Stimulated activated CD4-positive, alpha-beta T cell treated with anti-CD3 and anti-CD28 coated beads, Interleukin-1b, Interleukin-23, amount 100 ng/mL, for 4 hours (primary cell): Measurements from ENCODE around the gene STRA8.
A peak's percentile ranks its signal among the peaks of the same experiment; 100 is the strongest.

Source experiments
- DNase-seq, 2 donors: peaks; one replicate each; pipeline ENCODE4 v3.0.0-alpha.2; 2020; ENCODE audit warnings: low read depth in 2 of 2

The STRA8 gene

DNA sequence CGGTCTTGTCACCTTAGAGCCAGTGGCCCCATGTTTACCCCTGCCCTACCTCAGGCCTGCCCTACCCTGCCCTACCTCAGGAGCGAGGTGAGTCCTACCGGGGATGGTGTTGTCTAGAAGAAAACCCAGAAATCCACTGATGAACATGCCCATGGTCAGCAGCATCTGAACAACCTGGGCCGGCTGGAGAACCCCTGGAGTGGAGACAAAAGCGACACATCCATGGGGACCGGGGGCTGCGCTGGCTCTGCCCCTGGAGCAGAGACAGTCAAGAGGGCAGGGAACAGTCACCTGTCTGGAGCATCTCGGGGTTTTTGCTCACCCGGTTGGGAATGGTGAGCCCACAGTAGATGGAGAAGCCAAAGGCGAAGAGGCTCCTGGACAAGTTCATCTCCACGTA is 36.3 kb downstream of the STRA8 start:
- no peak for DNase-seq

DNA sequence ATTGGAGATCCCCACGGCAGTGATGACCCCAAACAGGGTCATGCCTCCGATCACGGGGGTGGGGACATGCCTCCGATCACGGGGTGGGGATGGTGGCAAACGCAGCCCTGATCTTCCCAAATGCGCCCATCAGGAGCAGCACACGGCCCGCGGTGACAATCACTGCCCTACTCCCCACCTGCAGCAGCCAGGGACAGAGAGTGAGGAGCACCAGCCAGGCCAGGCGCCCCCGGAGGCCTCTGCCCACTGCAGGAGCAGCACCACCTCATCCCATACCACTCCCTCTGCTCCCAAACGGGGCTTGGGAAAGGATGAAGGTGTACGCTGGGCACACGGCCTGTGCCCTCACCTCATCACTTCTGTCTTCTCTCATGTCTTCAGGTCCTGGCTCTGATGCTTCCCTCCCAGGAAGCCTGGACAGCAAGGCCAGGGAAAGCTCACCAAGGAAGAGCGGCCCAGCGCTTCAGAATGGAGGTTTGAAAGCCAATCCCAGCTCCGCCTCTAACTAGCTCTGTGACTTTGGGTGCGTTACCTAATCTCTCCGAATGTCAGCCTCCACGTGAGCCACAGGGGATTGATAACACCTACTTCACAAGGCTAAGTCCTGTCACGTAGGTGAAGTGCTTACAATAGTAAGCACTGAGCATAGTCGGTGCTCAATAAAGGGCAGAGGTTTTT is 37.1 kb downstream of the STRA8 start:
- no peak for DNase-seq

DNA sequence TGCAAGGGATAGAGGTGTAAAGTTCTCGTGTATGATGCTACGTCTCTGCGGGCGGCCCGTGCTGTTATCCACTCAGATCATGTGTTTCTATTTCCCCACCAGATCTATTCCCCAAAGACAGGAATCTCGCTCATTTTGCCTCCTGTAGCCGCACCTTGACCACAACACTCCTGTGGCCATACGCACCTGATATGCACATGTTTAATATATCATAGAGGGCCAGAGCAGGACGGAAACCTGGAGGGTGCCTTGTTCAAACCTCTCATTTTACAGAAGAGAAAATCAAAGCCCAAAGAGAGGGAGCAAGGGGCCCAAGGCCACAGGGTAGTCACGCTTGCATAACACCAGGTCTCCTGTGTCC is 37.6 kb downstream of the STRA8 start:
- no peak for DNase-seq

DNA sequence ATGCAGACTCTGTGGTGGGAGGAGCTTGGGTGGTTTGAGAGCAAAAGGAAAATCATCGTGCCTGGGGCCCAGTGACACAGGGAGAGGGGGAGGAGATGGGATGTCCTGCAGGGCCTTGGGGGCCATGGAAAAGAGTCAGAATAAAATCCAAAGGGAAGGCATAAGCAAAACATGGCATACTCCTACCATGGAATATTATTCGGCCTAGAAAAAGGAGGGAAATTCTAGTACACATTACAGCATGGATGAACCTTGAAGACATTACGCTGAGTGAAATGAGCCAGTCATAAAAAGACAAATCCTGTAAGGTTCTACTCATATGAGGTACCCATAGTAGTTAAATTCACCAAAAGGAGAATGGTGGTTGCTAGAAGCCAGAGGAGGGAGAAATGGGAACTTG is 38.7 kb downstream of the STRA8 start:
- DNase-seq, result no peak

DNA sequence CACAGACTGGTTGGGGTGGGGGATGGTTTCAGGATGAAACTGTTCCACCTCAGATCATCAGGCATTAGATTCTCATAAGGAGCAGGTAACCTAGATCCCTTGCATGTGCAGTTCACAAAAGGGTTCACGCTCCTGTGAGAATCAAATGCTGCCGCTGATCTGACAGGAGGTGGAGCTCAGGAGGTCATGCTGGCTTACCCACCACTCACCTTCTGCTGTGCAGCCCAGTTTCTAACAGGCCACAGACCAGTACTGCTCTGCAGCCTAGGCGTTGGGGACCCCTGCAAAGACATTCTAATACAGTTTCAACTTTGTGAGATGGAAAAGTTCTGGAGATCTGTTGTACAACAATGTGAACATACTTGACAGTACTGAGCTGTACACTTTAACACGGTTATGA is 39.9 kb downstream of the STRA8 start:
- DNase-seq, result no peak

DNA sequence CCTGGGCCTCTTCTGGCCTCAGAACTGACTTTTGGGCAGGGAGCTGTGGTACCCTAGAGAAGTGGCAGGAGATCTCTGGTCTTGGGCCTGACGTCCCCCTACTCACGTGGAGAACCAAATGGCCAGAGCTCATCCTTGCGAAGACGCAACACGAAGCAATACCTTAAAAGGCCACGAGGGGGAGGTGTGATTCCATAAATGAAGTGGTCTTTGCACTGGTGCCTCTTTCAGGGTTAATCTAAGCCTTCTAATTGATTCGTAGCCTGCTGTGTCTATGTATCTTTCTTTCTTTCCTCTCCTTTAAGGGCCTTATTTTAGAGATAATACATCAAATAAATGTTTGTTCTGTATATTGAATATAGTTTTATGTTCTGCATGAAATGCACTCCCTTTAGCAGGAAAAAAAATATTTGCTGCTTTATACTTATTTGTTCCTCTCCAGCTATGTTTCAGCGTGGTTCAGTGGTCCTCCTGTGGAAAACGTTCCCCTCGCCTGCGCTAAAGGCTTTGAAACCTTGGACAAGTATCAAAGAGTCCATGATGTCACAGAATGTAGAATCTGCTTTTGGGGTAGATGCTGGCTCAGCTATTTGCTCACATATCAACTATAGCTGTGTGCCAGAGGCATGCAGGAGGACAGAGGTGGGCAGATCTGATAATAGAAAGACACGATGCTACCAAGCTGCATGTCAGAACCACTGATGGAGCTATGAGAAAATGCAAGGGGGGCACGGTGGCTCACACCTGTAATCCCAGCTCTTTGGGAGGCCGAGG is 41.0 kb downstream of the STRA8 start:
- peak; percentile 60 to 69 for DNase-seq

DNA sequence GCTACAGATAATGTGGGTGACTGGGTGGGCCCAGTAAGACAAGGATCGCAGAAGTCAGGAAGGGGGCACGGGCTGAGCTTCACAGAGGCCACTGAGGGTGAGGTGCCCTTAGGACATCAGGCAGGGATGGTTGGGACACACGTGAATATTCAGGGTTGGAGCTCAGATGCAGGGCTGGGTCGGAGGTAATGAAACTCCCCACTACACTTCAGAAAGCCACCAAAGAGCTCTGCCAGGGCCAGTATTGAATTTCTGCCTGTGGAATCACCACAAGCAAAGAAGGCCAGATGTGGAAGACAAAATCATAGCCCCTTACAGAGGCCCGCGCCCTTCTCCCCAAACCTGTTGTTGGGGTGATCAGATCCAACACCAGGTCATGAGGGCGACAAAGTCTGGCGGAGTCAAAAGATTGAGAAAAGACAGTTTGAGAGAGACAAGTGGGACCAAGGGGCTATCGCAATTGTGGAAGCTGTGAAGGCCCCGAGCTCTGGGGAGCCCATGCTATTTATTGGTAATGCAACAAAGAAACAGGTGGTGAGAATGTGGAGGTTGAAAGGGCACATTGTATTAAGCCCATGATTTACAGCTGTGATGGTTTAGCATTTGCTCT is 42.4 kb downstream of the STRA8 start:
- no peak for DNase-seq

DNA sequence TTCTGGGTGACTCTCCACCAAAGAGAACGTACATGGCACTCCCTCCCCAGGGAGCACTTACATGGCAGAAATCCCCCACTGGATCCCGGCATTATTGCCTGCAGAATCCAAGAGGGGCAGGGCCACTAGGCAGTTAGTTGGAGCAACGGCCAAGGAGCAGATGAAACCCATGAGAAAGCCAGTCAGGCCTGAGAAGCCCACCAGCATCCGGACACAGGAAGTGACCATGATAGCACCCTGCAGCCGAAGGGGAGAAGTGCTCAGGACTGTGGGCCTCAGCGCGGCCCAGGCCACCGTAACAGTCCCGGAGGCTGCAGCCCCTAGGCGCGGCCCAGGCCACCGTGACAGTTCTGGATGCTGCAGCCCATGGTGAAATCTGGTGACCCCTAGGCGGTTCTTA is 43.5 kb downstream of the STRA8 start:
- no peak for DNase-seq

DNA sequence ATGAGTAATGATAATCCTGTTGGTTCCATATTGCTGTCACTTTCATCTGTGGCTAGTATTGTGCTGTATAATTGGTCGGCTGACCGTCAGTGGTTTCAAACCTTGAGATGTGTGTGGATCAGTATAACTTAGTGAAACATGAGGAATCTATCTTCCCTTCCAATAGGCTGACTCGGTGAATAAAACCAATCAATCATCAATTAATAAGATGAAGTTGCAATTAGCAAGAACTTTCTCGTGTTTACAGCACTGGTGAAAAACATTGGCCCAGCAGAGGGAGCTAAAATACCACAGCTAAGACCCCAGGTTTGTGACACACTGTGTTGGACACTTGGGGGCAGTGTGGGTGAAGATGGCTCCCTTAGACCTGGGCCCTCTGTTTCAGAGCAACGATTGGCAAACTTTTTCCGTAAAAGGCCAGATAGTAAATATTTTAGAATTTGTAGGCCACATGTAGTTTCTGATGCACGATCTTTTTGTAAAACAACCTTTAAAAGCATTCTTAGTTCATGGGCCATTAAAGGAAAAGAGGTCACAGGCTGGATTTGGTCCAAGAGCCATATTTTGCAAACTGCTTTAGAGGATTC is 47.8 kb downstream of the STRA8 start:
- peak; percentile 43 to 68 for DNase-seq

DNA sequence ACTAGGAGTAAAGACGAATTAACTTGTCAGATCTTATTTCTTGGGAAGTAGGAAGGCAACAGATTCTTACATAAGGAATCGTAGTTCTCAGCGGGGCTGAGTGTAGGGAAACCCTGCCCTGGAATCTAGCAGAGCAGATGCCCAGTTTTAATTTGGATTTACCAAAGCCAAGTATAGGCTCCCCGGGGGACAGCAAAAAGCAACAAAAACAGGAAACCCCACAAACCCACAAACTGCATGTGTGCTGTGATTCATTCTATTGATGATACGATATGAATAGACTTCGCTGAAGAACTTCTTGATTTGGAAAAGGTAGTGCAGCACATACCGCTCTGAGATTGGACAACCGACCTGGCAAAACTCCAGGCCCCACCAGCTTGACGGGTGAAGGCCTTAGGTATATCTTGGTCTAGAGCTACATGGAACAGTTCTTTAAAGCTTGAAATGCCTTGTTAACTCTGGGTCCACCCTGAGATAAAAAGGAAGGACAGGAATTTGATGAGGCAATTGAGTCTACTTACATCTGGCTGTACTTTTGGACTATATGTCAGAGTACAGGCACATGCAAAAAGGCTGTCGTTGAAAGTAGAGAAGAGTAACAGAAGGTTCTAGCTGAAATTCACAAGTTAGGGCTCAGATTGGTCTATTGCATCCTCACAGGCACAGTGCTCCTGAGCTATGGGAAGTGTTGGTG is 49.1 kb downstream of the STRA8 start:
- no peak for DNase-seq

DNA sequence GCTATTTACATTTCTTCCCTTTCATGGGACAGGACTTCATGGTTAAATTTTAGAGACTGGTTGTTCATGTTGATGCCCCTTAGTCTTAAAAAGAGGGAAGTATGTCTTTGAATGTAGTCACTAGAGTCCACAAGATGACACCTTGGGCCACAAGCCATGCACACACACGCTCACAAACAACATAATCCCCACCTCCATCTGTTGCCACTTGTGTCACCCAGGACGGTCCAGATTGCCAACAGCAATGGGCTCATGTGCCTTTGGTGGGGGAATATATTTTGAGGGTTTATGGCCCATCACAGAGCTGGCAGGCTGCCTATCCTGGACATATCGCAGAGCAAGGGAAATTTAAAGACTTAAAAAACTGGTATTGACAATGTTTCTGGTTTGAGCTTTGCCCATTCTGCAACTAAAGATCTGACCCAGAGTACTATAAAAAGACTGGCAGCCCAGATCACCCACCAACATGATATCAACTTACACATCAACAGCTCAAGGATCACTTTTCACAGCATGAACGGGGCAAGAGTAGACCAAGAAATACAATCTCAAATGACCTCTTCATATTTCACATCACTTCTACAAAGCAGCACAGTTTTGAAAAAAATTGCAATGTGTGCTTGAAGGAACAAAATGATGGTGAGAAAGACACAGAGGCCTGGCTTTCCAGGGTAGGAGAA is 50.5 kb downstream of the STRA8 start:
- no peak for DNase-seq

DNA sequence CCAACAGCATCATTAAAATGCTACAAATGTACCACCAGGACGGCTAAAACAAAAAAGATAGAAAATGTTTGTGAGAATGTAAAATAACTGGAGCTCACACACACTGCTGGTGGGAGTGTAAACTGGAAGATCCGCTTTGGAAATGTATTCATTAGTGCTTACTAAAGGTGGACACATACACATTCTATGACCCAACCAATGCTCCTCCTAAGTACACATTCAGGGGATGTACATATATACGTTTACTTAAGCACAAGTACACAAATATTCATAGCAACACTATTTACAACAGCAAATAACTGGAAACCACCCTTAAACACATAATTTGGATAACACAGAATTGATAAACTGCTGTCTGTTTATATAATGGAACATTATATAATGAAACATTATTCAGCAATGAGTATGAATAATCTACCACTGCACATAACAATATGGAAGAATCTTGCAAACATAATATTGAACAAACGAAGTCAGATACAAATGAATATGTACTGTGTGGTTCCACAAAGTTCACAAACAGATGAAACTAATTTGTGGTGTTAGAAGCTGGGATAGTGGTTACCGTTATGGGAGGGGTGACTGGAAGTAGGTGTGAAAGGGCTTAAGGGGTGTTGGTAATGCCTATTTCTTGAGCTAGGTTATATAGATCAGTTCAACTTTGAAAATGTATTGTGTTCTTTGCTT is 52.1 kb downstream of the STRA8 start:
- no peak for DNase-seq

DNA sequence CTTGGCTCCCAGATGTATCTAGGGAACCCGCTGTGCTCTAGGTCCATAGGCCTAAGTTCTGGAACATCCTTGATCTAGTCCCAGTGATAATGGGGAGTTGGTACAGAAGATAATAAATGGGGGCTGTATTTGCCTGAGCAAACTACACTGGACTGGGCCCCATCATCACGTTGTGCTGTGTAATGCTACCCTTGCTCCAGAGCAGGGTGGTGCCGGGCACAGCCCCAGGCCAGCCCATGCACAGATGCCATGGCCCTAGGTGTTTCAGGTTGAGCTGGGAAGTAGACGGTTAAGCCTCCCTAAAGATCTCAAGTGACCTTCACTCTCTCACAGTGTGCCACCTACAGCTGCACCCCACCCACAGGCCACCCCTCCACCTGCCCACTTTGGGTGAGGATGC is 53.2 kb downstream of the STRA8 start:
- DNase-seq, result no peak

DNA sequence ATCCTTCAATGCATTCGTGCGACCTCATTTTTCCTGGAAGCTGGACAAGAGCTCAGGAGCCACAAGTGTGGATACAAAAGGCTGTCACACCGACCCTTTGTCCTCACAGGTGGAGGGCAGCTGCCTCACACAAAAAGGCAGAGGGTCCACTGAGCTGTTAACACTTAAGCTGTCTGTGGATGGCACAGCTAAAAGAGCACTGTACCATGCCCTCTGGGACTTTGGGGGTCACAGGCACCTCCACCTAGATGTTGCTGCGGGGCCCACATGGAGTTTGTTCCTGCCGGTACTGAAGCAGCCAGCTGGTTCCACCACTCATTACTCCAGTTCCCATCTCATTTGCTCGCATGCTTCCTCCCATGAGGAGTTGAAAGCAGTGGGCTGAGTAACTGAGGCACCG is 57.0 kb downstream of the STRA8 start:
- no peak for DNase-seq

DNA sequence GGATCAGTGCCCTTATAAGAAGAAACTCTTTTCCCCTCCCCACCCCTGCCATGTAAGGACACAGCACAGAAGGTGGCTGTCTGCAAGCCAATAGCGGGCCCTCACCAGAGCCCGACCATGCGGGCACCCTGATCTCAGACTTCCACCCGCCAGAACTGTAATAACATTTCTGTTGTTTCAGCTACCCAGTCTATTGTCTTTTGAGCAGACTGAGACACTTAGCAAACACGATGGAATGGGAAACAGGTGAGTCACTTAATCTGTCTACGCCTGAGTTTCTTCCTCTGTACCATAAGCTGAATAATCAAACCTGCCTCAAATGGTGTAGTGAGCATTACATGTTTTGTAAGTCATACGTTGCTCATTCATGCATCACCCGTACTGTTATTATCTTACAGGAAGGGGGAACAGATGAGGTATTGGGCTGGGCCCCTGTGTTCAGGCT is 58.2 kb downstream of the STRA8 start:
- DNase-seq, result no peak

DNA sequence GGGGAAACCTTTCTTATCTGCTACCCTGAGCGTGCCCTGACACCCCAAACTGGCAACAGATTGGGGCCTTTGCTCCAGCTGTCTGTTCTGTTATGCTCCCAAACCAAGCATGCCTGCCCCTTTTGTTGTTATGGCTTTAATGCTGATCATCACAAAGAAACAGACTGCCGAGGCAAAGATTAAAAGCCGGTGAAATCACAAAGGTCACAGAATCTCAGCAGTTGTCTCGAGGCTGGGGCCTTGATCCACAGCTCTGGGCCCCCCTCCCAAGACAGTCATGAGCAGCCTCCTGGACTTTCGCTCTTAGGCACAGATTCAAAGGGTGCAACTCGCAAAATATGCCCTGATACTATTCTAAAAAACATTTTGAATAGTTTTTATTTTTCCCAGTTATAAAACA is 65.6 kb downstream of the STRA8 start:
- DNase-seq, result no peak

DNA sequence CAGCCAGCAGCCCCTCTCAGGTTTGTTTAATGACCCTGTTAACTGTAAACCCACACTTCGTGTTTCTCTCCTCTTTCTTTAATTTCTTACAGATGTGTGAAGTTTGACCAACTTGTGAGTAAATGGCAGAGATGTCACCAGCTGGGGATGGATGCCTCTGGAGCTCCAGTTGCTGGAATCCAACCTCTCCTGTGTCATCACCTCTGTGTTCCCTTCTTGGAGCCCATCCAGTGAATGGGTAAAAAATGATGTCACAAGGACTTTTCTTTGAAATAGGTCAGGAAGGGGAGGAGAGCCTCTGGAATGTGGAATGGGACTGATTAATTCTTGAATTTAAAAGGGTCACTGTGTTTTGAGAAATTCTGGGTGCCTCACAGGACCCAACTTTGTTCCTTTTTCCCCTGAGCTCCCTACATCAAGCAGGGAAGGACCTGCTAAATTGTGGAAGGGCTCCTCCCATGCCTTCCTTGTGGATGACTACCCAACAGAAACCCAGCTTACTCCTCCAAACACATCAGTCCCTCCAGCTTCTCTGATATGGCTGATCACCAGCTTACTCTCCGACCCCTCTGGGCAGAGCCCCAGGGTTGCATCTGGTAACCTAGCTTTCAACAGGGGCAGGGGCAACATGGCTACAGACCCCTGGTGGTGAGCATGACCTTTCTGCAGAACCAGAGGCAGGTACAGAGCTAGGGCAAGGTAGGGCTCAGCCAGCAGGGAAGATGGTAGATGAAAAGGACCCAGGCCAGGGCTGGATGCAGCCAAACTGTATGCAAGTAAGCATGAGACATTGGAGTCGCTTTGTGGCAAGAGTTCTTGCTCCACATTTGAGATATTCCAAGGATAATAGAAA is 67.5 kb downstream of the STRA8 start:
- no peak for DNase-seq
